Measurements from ENCODE around the gene PCDH12. TPM values are rescaled to one million over a fixed set of nuclear protein-coding genes. Genes with fewer than 3 reads are reported as not detected.

Gene PCDH12
- total RNA-seq, 1 donor from 2014 or later: 3.2 TPM

GRCh38 chr5:141906972-141907371 lies 51.0 kb downstream of the PCDH12 start:
- Histone ChIP-seq H3K9me3 (no peaks in the 10 kb centered on the region), H3K4me1 (no peaks in the 10 kb centered on the region), H3K36me3 (no peaks in the 10 kb centered on the region), H3K4me3 (no peak overlapping the region), H3K27me3 (no peaks in the 10 kb centered on the region), H3K27ac (no peak overlapping the region)
- DNase-seq (ENCODE audit: extremely low spot score in 2 of 2): no peak
- no peak for TF ChIP-seq POLR2A (IDR thresholded peaks at IDR 0.05)
- TF ChIP-seq POLR2AphosphoS5 (IDR thresholded peaks at IDR 0.05; ENCODE audit: insufficient read depth in 1 of 2, low read depth in 1 of 2): no peak
- no peak for TF ChIP-seq CTCF (IDR thresholded peaks at IDR 0.05)
- intact Hi-C loops (cut with DNase I): no loop called here

GRCh38 chr5:141906517-141906916 lies 51.5 kb downstream of the PCDH12 start:
- DNase-seq (ENCODE audit: extremely low spot score in 2 of 2): no peak
- TF ChIP-seq CTCF (IDR thresholded peaks at IDR 0.05): no peak
- no peak for TF ChIP-seq POLR2AphosphoS5 (IDR thresholded peaks at IDR 0.05; ENCODE audit: insufficient read depth in 1 of 2, low read depth in 1 of 2)
- no peak for TF ChIP-seq POLR2A (IDR thresholded peaks at IDR 0.05)
- intact Hi-C loops (cut with DNase I): no loop called here
- Histone ChIP-seq H3K9me3 (no peaks in the 10 kb centered on the region), H3K27me3 (no peaks in the 10 kb centered on the region), H3K4me1 (no peaks in the 10 kb centered on the region), H3K36me3 (no peaks in the 10 kb centered on the region), H3K4me3 (no peak overlapping the region), H3K27ac (no peak overlapping the region)

GRCh38 chr5:141904551-141904950 lies 53.5 kb downstream of the PCDH12 start:
- no peaks in the 10 kb centered on the region for H3K4me1 ChIP-seq
- no peak overlapping the region for H3K4me3 ChIP-seq
- no peak for DNase-seq (ENCODE audit: extremely low spot score in 2 of 2)
- no peaks in the 10 kb centered on the region for H3K27me3 ChIP-seq
- no peaks in the 10 kb centered on the region for H3K36me3 ChIP-seq
- intact Hi-C loops (cut with DNase I): no loop called here
- TF ChIP-seq POLR2A (IDR thresholded peaks at IDR 0.05) (no peak), CTCF (IDR thresholded peaks at IDR 0.05) (no peak), POLR2AphosphoS5 (IDR thresholded peaks at IDR 0.05; ENCODE audit: insufficient read depth in 1 of 2, low read depth in 1 of 2) (no peak)
- H3K9me3 ChIP-seq: no peaks in the 10 kb centered on the region
- no peak overlapping the region for H3K27ac ChIP-seq

GRCh38 chr5:141903261-141903660 lies 54.7 kb downstream of the PCDH12 start:
- no peaks in the 10 kb centered on the region for H3K36me3 ChIP-seq
- H3K4me3 ChIP-seq: no peak overlapping the region
- no peaks in the 10 kb centered on the region for H3K4me1 ChIP-seq
- no peak for DNase-seq (ENCODE audit: extremely low spot score in 2 of 2)
- H3K27ac ChIP-seq: no peak overlapping the region
- no peaks in the 10 kb centered on the region for H3K9me3 ChIP-seq
- no peak for TF ChIP-seq POLR2AphosphoS5 (IDR thresholded peaks at IDR 0.05; ENCODE audit: insufficient read depth in 1 of 2, low read depth in 1 of 2)
- no peak for TF ChIP-seq POLR2A (IDR thresholded peaks at IDR 0.05)
- no peak for TF ChIP-seq CTCF (IDR thresholded peaks at IDR 0.05)
- H3K27me3 ChIP-seq: no peaks in the 10 kb centered on the region
- intact Hi-C loops (cut with DNase I): no loop called here

GRCh38 chr5:141902015-141902814 lies 55.8 kb downstream of the PCDH12 start:
- Histone ChIP-seq H3K4me1 (no peaks in the 10 kb centered on the region), H3K36me3 (no peaks in the 10 kb centered on the region), H3K9me3 (no peaks in the 10 kb centered on the region), H3K27ac (no peak overlapping the region), H3K27me3 (no peaks in the 10 kb centered on the region), H3K4me3 (no peak overlapping the region)
- DNase-seq (ENCODE audit: extremely low spot score in 2 of 2): no peak
- TF ChIP-seq POLR2A (IDR thresholded peaks at IDR 0.05): no peak
- TF ChIP-seq POLR2AphosphoS5 (IDR thresholded peaks at IDR 0.05; ENCODE audit: insufficient read depth in 1 of 2, low read depth in 1 of 2): no peak
- TF ChIP-seq CTCF (IDR thresholded peaks at IDR 0.05): no peak
- intact Hi-C loops (cut with DNase I): no loop called here

All from vagina (tissue), 2 donors.